Measurements from ENCODE around the gene FHOD3. TPM values are rescaled to one million over a fixed set of nuclear protein-coding genes. Genes with fewer than 3 reads are reported as not detected.

FHOD3 gene
- total and polyA plus RNA-seq, 2 donors (not counting 1 experiment from before 2014, with no cell fraction given) = not detected

DNA sequence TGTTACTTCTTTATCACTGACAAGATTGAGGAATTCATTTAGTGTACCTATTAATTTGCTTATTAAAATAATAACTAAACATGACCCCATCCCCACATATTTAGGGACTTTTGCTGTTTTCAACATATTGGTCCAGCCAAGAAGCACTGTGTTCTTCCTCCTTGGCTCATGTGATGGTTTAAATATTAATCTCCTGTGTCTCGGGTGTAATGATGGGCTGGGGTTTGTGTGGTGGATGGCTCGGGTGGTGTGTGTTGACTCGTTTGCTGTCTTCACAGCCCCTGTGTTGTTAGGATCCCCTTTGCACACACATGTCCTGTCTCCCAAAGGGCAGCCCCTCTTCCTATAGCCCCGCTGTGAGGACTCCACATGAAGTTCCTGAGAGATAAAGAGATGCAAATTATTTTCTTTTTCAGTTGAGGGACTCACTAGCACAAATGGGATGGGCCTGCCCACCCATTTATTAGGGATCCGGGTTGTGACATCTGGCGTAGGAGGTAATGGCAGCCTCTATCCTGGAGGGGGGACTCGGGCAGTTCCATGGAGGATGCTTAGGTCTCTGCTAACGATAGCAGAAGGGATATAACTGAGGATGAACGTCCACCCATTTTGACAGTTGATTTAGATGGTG lies 53.4 kb downstream of the FHOD3 start:
- Histone ChIP-seq H4K20me1 (ENCODE audit: control insufficient read depth, insufficient read depth, low read length, poor library complexity, severe bottlenecking) (no peaks in the 10 kb centered on the region), H3K27me3 (replicated peaks in 1 of 4; ENCODE audit: control extremely low read depth in 1 of 4, control insufficient read depth in 3 of 4, insufficient read depth in 4 of 4, low read length in 3 of 4) (peaks cover 0 to 10% (median 3%) of the 10 kb centered on the region in 4 experiments), H3K9me3 (ENCODE audit: control extremely low read depth in 1 of 3, control insufficient read depth in 2 of 3, insufficient read depth in 1 of 3, low read length in 2 of 3) (no peaks in the 10 kb centered on the region), H3K9ac (ENCODE audit: low read length) (no peak overlapping the region), H3K79me2 (ENCODE audit: control insufficient read depth, insufficient read depth, low read length) (no peaks in the 10 kb centered on the region), H2AFZ (ENCODE audit: insufficient read depth, low read depth, low read length, poor library complexity, severe bottlenecking) (no peak overlapping the region), H3K4me3 (ENCODE audit: control extremely low read depth in 1 of 5, extremely low read depth in 1 of 5, insufficient read depth in 1 of 5, low read depth in 2 of 5, low read length in 4 of 5) (no peak overlapping the region), H3K27ac (ENCODE audit: low read length in 2 of 2) (no peak overlapping the region), H3K4me2 (replicated peaks; ENCODE audit: low read depth, low read length, poor library complexity, severe bottlenecking) (no peak overlapping the region), H3K36me3 (replicated peaks in 1 of 2; ENCODE audit: control extremely low read depth in 1 of 2, control insufficient read depth in 1 of 2, extremely low read depth in 1 of 2, insufficient read depth in 2 of 2, low read length in 1 of 2) (no peaks in the 10 kb centered on the region), H3K4me1 (ENCODE audit: control insufficient read depth in 2 of 2, insufficient read depth in 2 of 2, low read length in 2 of 2) (no peaks in the 10 kb centered on the region)
- DNase-seq = no peak
- POLR2A ChIA-PET = no interaction called here
- no peak for TF ChIP-seq EZH2 (IDR thresholded peaks at IDR 0.05; ENCODE audit: borderline replicate concordance, insufficient read depth, low read depth, low read length, poor library complexity, severe bottlenecking)
- TF ChIP-seq, protein P1, sequence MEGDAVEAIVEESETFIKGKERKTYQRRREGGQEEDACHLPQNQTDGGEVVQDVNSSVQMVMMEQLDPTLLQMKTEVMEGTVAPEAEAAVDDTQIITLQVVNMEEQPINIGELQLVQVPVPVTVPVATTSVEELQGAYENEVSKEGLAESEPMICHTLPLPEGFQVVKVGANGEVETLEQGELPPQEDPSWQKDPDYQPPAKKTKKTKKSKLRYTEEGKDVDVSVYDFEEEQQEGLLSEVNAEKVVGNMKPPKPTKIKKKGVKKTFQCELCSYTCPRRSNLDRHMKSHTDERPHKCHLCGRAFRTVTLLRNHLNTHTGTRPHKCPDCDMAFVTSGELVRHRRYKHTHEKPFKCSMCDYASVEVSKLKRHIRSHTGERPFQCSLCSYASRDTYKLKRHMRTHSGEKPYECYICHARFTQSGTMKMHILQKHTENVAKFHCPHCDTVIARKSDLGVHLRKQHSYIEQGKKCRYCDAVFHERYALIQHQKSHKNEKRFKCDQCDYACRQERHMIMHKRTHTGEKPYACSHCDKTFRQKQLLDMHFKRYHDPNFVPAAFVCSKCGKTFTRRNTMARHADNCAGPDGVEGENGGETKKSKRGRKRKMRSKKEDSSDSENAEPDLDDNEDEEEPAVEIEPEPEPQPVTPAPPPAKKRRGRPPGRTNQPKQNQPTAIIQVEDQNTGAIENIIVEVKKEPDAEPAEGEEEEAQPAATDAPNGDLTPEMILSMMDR (IDR thresholded peaks at IDR 0.05) = no peak
- CTCF ChIA-PET = no interaction called here
- intact Hi-C loops (cut with micrococcal nuclease) = no loop called here
- 80% methylated on average over 5 of the region's 9 CpGs for WGBS (ENCODE audit: insufficient coverage)
- Mint-ChIP-seq H3K27me3 (peaks cover 46% of the 10 kb centered on the region), H3K9me3 (ENCODE audit: insufficient read depth) (no peaks in the 10 kb centered on the region), H3K4me3 (no peak overlapping the region), H3K27ac (no peak overlapping the region), H3K4me1 (no peaks in the 10 kb centered on the region)
- ATAC-seq (ENCODE audit: low read depth) = no peak

DNA sequence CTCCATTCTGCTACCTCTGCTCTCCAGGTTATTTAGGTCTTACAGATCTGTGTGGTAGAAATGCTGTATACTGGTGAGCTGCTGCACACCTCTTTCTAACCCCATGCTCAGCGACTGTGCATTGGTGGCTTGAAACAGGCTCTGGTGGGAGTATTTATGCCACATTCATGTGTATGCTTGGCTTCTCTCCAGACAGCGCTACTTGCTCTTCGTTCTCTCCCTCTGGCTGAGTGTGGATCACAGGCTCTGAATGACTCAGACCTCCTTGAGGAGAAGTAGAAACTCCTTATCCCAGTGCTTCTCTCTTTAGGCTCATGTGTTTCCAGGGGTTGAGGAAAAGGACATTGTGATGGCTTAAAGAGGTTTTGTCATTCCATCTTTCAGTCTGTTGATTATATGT lies 54.9 kb downstream of the FHOD3 start:
- Mint-ChIP-seq H3K4me1 (no peaks in the 10 kb centered on the region), H3K27me3 (peaks cover 44% of the 10 kb centered on the region), H3K27ac (no peak overlapping the region), H3K4me3 (no peak overlapping the region), H3K9me3 (ENCODE audit: insufficient read depth) (no peaks in the 10 kb centered on the region)
- no peaks in the 10 kb centered on the region for H3K36me3 ChIP-seq (replicated peaks in 1 of 2; ENCODE audit: control extremely low read depth in 1 of 2, control insufficient read depth in 1 of 2, extremely low read depth in 1 of 2, insufficient read depth in 2 of 2, low read length in 1 of 2)
- no peak overlapping the region for H3K9ac ChIP-seq (ENCODE audit: low read length)
- ATAC-seq (ENCODE audit: low read depth) = no peak
- H4K20me1 ChIP-seq (ENCODE audit: control insufficient read depth, insufficient read depth, low read length, poor library complexity, severe bottlenecking) = no peaks in the 10 kb centered on the region
- H3K79me2 ChIP-seq (ENCODE audit: control insufficient read depth, insufficient read depth, low read length) = no peaks in the 10 kb centered on the region
- H3K27ac ChIP-seq (ENCODE audit: low read length in 2 of 2) = no peak overlapping the region
- H3K4me3 ChIP-seq (ENCODE audit: control extremely low read depth in 1 of 5, extremely low read depth in 1 of 5, insufficient read depth in 1 of 5, low read depth in 2 of 5, low read length in 4 of 5) = no peak overlapping the region
- H2AFZ ChIP-seq (ENCODE audit: insufficient read depth, low read depth, low read length, poor library complexity, severe bottlenecking) = no peak overlapping the region
- H3K9me3 ChIP-seq (ENCODE audit: control extremely low read depth in 1 of 3, control insufficient read depth in 2 of 3, insufficient read depth in 1 of 3, low read length in 2 of 3) = no peaks in the 10 kb centered on the region
- peaks cover 0 to 10% (median 3%) of the 10 kb centered on the region in 4 experiments for H3K27me3 ChIP-seq (replicated peaks in 1 of 4; ENCODE audit: control extremely low read depth in 1 of 4, control insufficient read depth in 3 of 4, insufficient read depth in 4 of 4, low read length in 3 of 4)
- POLR2A ChIA-PET = no interaction called here
- no peak overlapping the region for H3K4me2 ChIP-seq (replicated peaks; ENCODE audit: low read depth, low read length, poor library complexity, severe bottlenecking)
- TF ChIP-seq, protein P1 (IDR thresholded peaks at IDR 0.05) = no peak
- no peak for TF ChIP-seq EZH2 (IDR thresholded peaks at IDR 0.05; ENCODE audit: borderline replicate concordance, insufficient read depth, low read depth, low read length, poor library complexity, severe bottlenecking)
- intact Hi-C loops (cut with micrococcal nuclease) = no loop called here
- CTCF ChIA-PET = no interaction called here
- DNase-seq = no peak
- no peaks in the 10 kb centered on the region for H3K4me1 ChIP-seq (ENCODE audit: control insufficient read depth in 2 of 2, insufficient read depth in 2 of 2, low read length in 2 of 2)
- no CpG with 5 or more reads among the region's 3 CpGs for WGBS (ENCODE audit: insufficient coverage)

All from B cell (primary cell).